Activated naive CD8-positive, alpha-beta T cell treated with anti-CD3 and anti-CD28 coated beads, Interleukin-2, amount 50 U/mL, for 16 hours (primary cell): Measurements from ENCODE around the gene PTPRN2.

Source experiments
- DNase-seq: peaks from one replicate; pipeline ENCODE4 v3.0.0-alpha.2; 2020; ENCODE audit warnings: low read depth, low spot score

The PTPRN2 gene

DNA sequence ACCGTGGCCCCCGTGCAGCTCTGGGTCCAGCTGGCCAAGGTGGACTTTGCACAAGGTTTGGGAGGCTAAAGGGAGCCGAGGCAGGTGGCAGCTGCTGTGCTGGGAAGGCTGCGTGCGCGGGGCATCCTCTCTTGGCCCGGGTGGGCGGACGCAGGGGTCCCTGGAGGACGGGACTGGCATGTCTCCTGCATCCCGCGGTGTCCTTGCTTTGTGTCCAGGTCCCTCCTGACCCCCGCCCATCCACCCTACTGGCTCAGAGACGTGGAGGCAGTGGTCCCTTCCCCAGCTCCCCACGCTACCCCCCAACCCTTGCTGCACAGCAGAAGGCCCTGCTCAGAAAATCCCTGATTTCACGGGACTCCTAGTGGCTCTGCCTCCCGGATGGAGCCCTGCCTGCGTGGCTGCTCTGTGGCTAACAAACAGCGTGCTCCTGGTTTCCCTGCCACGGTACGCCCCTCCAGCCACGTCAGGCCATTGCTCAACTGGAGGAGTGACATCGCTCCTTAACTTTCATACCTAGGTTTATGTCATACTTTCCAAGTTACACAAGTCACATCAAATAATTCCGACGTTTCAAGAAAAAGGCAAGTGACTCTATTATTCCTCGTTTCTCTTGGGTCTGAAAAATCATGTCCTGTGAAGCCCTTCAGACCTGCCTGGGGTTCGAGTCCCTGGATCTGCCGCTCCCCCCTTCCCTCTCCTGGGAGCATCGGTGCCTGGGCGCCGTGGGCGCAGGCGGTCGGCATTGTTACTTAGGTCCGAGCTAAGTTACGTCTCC lies 829.0 kb downstream of the PTPRN2 start:
- DNase-seq: no peak

DNA sequence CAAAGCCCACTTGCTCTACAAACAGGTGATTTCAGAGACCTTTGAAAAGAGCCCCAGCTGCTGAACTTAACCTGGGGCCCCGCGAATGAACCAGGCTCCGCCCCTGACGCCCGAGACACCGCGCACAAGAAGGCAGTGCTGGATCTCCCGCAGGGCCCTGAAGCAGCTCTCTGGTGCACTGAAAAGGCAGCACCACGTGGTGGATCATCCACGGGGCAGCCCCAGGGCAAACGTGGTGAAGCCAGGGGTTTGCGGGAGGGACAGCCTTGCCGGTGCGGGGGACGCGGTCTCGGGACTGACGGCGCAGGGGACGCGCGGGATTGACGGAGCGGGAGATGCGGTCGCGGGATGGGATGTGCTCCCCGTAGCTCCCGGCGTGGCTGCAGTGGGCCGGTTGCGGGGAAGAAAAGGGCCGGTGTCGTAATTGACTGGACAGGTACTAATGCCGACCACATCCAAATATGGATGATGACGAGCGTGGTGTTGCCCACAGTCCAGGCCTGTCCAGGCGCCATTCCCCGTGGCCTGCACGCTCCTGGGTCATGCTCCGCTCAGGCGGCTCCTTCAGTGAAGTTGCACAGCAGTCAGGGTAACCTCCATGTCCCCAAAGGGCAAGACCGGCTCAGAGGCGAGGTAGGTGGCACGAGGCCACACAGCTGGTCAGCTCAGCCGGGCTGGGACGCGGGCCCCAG lies 829.7 kb downstream of the PTPRN2 start:
- no peak for DNase-seq

DNA sequence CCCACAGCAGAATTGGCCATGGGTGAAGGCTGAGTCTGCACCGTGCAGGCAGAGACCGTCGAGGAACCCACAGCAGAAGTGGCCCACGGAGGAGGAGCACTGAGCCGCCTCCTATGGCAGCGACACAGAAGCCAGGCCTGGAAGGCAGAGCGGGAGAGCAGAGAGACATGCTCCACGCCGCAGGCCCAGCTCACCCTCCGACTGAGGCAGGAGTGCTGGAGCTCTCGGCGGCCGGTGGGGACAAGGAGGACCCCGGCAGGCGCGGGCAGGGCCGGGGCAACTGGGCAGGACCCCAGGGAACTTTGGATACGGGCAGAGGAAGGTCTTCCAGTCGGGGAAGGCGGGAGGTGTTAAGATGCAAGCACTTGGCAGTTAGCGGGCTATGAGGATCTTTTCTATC lies 830.4 kb downstream of the PTPRN2 start:
- DNase-seq: no peak

DNA sequence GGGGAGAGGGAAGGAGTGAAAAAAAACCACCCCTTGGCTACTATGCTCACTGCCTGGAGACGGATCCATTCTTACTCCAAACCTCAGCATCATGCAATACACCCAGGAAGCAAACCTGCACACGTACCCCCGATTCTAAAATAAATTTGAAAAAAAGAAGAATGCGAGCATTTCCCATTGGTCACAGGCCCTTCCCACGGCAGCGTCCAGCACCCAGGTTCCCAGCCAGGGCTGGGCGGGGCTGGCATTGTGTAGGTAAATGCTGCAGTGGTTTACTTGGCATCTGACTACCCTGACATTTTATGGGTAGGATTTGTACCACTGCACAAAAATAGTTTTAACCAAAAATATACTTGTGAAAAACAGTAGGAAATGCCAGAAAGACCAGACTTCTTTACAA lies 831.9 kb downstream of the PTPRN2 start:
- DNase-seq: no peak

DNA sequence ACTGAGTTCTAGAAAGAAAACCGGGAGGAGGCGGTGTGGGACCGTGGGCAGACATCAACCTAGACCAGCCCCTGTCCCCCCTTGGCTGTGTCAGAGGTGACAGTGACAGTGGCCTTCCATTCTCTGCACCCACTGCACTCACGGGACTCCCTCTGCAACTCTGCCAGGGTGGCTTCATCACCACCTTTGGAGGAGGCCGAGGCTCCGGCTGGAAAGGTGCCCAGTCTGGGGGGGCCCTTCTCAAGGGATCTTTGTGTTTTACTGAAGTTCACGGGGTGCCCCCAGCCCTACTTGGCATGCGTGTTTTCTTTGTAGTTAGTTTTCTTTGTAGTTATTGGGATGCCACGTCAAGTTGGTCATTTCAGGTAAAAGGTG lies 833.2 kb downstream of the PTPRN2 start:
- DNase-seq: no peak

DNA sequence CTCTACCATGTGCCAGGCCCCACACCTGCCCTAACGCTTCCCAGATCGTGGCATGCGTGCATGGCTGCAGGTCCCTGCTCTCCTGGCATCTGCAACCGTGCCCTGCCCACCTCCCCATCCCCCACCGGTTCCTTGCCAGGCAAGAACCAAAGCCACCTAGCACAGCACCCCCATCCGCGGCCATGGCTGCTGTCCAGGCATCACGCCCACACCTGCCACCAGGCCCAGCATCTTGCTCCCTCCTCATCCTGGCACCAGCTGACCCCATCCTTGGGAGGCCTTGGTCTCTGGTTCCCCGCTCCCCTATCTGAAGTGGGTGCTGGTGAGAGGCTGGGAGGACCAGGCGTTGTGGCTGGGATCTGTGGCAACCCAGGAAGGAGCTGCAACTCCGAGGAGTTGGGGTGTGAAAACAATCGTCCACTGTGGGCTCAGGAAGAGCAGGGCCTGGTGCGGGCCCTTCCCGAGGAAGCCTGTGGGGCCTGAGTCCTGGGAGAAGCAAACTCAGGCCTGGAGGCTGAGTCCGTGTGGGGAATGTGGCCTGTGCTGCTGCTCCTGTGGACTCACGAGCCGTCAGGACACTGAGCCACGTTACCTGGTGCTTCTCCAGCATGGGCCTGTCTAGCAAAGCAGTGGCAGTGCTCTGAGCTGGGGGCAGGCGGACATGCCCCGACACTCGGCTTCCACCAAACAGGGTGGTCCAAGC lies 833.8 kb downstream of the PTPRN2 start:
- no peak for DNase-seq

DNA sequence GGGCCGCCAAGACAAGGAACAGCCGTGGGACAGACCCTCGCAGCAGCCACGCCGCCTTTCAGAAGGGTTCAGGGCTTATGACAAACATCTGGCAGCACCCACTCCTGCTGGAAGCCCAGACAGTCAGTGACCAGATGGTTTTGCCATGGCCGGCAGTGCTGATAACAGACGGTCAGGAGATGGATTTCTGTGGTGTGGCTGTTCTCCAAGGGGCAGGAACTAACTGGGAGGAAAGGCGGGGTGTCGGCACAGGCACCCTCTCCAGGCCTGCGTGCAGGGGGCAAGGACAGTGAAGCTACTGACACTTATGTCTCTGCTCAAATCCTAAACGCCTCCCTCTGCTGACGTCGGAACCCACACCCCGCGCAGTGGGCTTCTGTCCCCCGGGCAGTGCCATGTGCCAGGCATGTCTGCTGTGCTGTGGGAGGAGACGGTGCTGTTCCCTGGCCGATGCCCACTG lies 834.8 kb downstream of the PTPRN2 start:
- no peak for DNase-seq

DNA sequence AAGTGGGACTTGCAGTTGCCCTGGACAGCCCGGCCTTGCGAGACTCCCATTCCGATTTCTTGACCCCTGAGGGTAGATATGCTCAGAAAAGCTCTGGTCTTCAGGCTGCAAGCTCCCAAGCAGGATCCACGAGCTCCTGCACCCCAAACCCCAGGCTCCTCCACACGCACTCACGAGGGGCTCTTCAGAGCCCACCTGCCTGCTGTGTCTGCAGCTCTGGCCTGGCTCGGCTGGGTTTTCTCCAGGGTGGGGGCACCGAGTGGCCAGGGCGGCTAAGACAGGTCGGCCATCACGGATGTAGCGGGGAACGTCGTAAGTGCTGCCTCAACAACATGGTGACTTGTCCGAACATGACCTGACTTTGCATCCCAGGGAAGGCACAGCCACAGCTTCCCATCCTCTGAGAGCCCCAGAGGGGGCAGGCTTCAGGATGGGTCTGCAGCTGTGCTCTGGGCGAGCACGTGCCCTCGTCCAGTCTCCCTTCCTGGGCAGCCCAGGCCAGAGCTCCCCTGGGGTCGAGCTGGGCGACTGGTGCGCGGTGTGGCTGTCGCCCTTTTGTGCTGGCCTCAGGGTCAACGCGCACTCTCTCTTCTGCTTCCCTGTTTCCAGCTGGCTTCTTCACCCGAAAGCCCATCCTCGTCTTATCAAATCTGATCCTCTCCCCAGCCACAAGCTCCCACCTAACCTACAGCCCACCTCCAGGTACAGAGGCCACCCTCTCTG lies 835.5 kb downstream of the PTPRN2 start:
- no peak for DNase-seq

DNA sequence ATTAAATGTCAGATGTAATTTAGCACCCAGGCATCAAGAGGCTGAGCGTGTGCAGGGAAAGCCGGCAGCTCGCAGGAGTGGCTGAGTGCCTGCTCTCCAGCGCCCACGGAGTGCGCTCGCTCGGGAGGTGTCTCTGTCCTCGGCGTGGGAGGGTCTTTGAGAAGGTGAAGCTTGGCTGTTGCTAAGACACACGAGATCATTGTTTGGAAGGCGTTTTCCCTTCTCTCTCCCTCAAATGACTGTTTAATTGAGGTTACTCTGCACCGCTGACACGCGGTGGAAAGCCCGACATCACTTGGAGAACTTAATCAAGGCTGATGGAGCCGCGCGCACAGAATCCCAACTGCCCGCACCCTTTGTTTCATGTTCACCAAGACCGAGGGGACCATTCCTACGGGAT lies 836.2 kb downstream of the PTPRN2 start:
- DNase-seq: no peak

DNA sequence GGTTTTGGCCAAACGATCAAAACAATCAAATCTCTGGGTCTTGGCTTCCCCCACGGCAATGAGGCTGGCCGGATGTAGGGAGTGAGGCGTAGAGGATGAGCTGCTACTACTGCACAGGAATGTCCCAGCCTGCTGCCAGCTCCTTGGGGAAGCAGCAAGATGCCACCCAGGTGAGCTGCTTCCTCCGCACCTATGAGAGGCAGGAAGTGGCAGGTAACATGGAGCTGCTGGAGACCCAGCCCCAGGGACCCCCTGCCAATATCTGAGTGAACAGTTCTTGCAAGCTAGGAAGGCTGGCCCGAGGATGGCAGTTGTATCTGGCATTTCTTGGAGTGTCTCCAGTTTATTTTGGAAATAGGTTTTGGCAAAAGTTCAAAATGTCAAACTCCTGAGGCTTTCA lies 837.3 kb downstream of the PTPRN2 start:
- DNase-seq: no peak

DNA sequence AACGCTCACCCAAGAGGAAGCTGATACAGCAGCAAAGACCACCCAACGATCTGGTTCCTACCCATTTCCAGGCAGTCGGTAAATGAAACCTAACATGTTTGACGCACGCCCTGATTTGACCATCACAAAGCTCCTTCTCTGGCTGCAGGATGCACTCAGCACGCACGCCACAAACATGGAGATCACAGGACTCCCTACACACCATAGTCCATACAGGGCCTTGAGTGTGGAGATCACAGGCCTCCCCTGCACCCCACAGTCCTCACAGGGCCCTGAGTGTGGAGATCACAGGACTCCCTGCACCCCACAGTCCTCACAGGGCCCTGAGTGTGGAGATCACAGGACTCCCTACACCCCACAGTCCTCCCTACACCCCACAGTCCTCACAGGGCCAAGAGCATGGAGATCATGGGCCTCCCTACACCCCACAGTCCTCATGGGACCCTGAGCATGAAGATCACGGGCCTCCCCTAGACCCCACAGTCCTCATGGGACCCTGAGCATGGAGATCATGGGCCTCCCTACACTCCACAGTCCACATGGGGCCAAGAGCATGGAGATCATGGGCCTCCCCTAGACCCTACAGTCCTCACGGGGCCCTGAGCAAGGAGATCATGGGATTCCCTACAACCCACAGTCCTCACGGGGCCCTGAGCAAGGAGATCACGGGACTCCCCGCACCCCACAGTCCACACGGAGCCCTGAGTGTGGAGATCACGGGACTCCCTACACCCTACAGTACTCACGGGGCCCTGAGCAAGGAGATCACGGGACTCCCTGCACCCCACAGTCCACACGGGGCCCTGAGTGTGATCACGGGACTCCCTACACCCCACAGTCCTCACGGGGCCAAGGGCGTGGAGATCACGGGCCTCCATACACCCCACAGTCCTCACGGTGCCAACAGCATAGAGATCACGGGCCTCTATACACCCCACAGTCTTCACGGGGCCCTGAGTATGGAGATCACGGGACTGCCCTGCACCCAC lies 841.6 kb downstream of the PTPRN2 start:
- no peak for DNase-seq

DNA sequence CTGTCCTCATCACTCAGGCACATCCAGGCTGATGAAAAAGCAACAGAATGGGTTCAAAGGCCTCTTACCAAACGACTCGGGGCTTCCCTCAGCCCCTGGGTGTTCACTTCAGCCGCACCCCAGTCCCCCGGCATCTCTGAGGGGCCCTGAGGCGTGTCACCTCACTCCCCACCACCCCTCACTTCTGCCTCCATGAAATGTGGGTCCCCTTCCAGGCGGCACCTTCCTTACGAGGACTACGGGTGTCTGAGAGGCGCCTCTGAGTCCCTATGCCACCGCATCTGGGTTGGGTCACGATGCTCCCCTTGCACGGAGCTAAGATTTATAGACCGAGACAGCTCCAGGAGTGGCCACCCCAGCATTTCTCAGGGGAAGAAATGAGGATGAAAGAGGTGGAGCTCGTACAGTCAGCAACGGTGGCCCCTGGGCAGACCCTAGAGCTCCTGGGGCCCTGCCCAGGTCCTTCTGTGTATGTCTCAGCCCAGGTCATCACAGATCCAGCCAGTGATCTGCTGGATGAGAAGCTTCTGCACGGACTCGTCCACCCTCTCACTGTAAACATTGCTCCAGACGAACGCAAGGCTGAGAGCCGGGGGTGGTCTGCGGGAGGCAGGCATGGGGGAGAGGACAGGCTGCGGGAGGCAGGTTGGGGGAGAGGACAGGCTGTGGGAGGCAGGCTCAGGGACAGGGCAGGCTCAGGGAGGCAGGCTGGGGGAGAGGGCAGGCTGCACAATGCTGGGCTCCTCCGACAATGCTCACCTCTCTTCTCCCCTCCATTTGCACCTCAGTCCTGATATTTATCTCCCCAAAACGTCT lies 842.6 kb downstream of the PTPRN2 start:
- no peak for DNase-seq

DNA sequence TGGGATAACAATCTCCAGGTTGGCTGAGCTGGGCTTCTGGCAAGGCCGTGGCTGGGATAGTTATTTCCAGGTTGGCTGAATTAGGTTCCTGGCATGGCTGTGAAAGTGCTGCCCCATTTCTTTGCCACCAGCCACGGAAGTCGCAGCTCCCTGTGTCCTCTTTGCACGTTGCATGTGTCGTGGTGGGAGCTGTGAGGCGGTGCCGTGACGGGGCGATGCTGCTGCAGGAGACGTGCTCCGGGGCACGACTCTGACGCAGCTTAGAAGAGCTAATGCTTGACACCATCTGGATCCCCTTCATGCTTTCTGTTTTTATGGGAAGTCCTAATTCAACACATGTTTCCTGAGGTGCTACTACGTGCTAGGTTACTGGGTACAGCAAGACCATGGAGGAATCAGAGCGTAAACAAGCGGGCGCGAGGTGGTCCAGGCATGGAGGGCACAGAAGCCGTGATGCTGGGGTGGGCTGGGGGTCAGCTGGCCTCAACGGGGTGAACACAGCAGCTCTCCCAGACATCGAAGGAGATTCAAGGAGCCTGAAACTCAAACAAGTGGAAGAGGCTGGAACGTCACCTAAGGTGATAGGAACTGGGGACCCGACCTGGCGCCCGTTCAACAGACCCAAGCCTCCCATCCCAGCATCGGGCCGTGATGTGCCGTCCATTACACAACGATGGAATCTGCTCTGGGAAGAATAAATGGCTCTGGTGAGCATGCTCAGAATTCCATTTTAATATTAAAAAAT lies 843.7 kb downstream of the PTPRN2 start:
- DNase-seq: no peak

DNA sequence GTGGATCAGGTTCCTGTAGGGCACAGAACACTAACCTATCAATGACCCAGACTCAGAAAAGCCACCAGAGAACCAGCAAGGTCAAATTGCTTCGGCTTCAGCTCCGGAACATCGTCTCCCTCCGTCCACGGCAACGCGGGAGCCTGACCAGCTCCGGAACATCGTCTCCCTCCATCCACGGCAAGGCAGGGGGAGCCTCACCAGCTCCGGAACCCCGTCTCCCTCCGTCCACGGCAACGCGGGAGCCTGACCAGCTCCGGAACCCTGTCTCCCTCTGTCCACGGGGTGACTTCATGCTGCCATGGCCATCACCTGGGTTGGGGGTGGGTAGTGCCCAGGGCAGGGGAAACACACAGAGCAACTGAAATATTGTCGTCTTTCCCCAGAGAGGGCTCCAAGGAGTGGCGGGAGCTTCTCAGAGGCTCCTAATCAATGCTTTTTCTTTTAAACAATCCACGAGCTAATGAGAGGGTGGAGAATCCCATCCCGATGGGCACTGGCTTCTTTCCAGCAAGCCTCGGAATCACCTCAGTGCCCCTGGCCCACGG lies 847.3 kb downstream of the PTPRN2 start:
- no peak for DNase-seq

DNA sequence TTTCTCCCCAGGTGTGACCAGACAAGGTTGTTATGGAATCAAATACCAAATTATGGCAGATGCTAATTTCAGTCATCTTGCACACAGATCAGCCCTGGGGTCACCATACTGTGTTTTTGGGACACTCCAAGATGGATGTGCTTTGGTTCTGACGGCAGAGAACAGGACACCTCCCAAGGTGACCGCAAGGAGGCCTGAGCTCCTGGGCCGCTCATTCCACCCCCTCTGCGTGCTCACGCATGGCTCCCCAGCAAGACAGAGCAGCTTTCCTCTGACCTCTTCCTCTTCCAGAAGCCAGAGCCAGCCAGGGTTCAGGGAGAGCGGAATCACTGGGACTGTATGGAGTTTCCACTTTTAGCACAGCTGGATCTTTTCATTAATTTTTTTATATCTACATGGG lies 848.0 kb downstream of the PTPRN2 start:
- no peak for DNase-seq

DNA sequence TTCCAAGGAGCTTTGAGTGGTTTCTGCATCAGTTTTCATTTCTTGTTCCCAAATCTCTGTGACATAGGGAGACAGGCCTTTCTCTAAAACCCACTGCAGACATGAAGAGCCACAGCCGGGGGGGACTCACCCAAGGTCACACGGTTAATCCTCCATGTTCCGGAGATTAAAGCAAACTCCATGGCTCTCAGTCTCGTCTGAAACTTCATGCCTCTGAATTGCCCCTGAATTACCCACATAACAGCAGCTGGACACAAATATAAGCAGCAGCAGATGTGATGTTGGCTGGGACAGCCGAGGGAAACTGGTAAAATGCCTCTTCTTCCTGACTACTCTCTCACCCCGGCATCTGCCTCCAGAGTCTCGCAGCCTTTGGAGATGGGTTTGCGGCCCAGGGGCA lies 848.6 kb downstream of the PTPRN2 start:
- DNase-seq: no peak

DNA sequence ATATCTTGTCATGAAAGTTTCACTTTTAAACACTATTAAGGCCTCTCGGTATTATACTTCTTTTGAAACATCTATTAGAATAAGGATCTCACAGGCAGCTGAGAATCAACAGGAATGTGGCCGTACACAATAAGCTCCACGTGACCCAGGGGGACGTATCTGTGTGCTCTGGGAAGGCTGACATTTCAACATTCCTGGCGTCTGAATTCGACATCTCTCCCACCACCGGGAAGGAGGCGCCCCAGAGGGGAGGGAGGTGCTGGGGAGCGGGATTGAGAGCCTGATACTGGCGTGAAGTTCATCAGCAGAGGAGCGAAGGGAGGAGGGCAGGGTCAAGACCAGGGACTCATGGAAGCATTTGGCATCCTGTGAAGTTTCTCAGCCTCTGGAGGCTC lies 849.6 kb downstream of the PTPRN2 start:
- DNase-seq: no peak

DNA sequence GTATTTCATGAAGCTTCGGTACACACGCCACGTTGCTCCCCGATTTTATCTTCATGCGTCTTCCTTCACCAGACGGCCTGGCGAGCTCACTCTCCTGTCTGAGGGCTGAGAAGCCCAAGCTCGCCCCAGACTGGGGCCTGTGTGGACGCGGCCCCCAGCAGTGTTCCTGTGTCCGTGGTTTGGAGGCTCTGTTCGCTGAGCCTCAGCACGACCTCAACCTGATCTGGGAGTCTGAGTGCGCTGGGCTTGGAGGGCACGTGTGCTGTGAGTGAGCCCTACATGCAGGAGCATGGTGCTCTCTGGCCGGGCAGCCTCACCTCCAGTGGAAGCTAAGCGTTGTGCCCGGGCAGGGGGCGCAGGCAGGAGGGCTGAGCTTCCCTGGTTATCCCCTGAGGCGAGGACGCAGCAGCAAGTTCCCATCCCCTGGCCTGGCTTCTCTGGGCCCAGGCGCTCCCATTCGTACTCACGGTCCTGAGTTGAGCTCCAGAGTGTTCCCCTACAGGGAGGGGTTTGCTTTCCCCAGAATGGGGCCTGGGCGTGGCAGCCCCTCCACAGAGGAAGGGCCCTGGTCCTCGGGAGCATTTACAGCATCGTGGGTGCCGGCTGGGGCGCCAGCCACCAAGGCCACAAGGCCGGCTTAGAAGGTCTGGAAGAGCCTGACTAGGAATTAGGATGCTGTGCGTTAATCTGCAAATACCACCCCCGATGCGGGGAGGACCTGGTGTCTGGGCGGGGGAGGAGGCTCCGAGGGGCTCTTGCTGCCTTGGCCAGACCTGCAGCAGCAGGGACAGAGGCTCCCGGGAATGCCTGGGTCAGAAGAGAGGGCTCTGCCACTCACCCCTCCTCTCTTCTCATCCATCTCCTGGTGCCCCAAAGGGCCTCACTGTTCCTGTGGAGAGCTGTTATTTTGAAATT lies 850.2 kb downstream of the PTPRN2 start:
- DNase-seq: no peak
